Lower leg skin (tissue), 3 donors: ENCODE data around the gene GNG4.

ENCODE experiments used
- CTCF ChIP-seq, 3 donors: fragments of 450-650 bp; IDR thresholded peaks; one replicate each; pipeline ENCODE4 v1.5.1; 2016; ENCODE audit warnings: antibody characterized with exemption in 3 of 3, mild to moderate bottlenecking in 3 of 3, moderate library complexity in 2 of 3
- POLR2A ChIP-seq, 2 donors: fragments of 450-650 bp; IDR thresholded peaks; one replicate each; pipeline ENCODE4 v1.6.1; 2016 to 2017; ENCODE audit warnings: antibody characterized with exemption in 2 of 2, mild to moderate bottlenecking in 1 of 2, moderate library complexity in 1 of 2

DNA sequence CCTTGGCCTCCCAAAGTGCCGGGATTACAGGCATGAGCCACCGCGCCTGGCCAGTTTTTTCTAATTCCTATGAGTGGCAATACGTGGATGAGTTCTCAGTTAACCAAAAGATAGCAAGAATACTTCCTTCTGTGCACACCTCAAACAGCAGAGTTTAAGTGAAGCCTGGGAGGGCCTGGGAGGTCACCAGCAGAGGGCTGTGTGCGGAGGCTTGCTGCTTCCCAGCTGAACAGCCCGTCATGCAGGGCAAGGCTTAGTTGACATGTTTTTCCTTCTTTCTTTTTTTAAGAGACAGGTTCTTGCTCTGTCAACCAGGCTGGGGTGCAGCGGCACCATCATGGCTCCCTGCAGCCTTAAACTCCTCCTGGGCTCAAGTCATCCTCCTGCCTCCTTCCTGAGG, 17.8 kb downstream of the GNG4 start:
- TF ChIP-seq CTCF (IDR thresholded peaks at IDR 0.05) = no peak
- no peak for TF ChIP-seq POLR2A (IDR thresholded peaks at IDR 0.05)
